H1 (cell line): Measurements from ENCODE around the gene RPA4. TPM values are rescaled to one million over a fixed set of nuclear protein-coding genes. Genes with fewer than 3 reads are reported as not detected.

Experiments
- CTCF ChIA-PET: fragments of 300-600 bp; sonication (Branson Sonifier 250); formaldehyde crosslinking; loops from one replicate; lab custom pipeline; 2021; ENCODE audit not compliant: partially characterized antibody; lab: Charles Lee
- POLR2A ChIA-PET: fragments of 300-600 bp; sonication (Branson Sonifier 250); formaldehyde crosslinking; loops from one replicate; lab custom pipeline; 2021; ENCODE audit warnings: inconsistent platforms; ENCODE audit not compliant: partially characterized antibody; lab: Charles Lee
- DNase-seq, 2 experiments: peaks; one replicate each; pipeline versions ENCODE4 v3.0.0 to v3.0.0-alpha.2; 2010 to 2022; ENCODE audit warnings: low spot score in 2 of 2, low read depth in 1 of 2, mixed read lengths in 1 of 2
- FAIRE-seq: peaks from 2 replicates; lab custom pipeline; 2011; peaks lifted over from hg19 to GRCh38; lab: Jason Lieb, UNC
- H2AFZ ChIP-seq: 2 replicates; pipeline ENCODE4 v1.8.1; 2012; ENCODE audit warnings: low read length, inconsistent platforms
- H2AK5ac ChIP-seq: 2 replicates; pipeline ENCODE4 v1.6.1; 2013; ENCODE audit warnings: low read depth, low read length
- H2BK120ac ChIP-seq: replicated peaks from 2 replicates; pipeline ENCODE3; 2013; ENCODE audit warnings: low read depth, low read length, inconsistent platforms
- H2BK12ac ChIP-seq: 2 replicates; pipeline ENCODE4 v1.6.1; 2013; ENCODE audit warnings: low read depth, low read length
- H2BK15ac ChIP-seq: 2 replicates; pipeline ENCODE4 v1.6.1; 2013; ENCODE audit warnings: low read length
- H2BK20ac ChIP-seq: 2 replicates; pipeline ENCODE4 v1.6.1; 2013; ENCODE audit warnings: low read length
- H2BK5ac ChIP-seq: 2 replicates; pipeline ENCODE4 v1.6.1; 2013; ENCODE audit warnings: low read depth, low read length
- H3K14ac ChIP-seq: 2 replicates; pipeline ENCODE4 v1.6.1; 2013; ENCODE audit warnings: inconsistent platforms; ENCODE audit not compliant: insufficient read length
- H3K18ac ChIP-seq: 2 replicates; pipeline ENCODE4 v1.6.1; 2013; ENCODE audit warnings: low read length; ENCODE audit errors: extremely low read depth
- H3K23ac ChIP-seq: 2 replicates; pipeline ENCODE4 v1.6.1; 2013; ENCODE audit warnings: inconsistent platforms; ENCODE audit not compliant: insufficient read length
- H3K23me2 ChIP-seq: 2 replicates; pipeline ENCODE4 v1.6.1; 2013; ENCODE audit warnings: low read depth, low read length
- H3K27ac ChIP-seq: 2 replicates; pipeline ENCODE4 v1.6.1; 2011; ENCODE audit warnings: low read depth, low read length, inconsistent platforms
- H3K27me3 ChIP-seq, 4 experiments: replicated peaks in 1 of 4; 1 replicate in 1 of 4; 2 replicates in 3 of 4; pipeline versions ENCODE4 v1.6.1 to v1.8.1; 2011 to 2013; ENCODE audit warnings: low read length in 3 of 4, mild to moderate bottlenecking in 3 of 4, inconsistent platforms in 2 of 4, mixed read lengths in 2 of 4, moderate library complexity in 1 of 4; ENCODE audit not compliant: control insufficient read depth in 3 of 4, insufficient read depth in 3 of 4; ENCODE audit errors: extremely low read depth in 1 of 4
- H3K36me3 ChIP-seq, 4 experiments: 2 replicates each; pipeline versions ENCODE4 v1.6.1 to v1.8.1; 2011 to 2013; ENCODE audit warnings: mild to moderate bottlenecking in 4 of 4, low read length in 3 of 4, moderate library complexity in 2 of 4, control low read depth in 1 of 4, inconsistent platforms in 1 of 4; ENCODE audit not compliant: insufficient read depth in 4 of 4, control insufficient read depth in 2 of 4
- H3K4ac ChIP-seq: replicated peaks from 2 replicates; pipeline ENCODE3; 2013; ENCODE audit warnings: low read length, low read depth, mixed read lengths, inconsistent platforms; ENCODE audit not compliant: insufficient read length
- H3K4me1 ChIP-seq, 4 experiments: replicated peaks in 1 of 4; 1 replicate in 1 of 4; 2 replicates in 3 of 4; pipeline versions ENCODE4 v1.6.1 to v1.8.1; 2011 to 2013; ENCODE audit warnings: low read length in 3 of 4, inconsistent platforms in 2 of 4, mixed read lengths in 1 of 4; ENCODE audit not compliant: insufficient read depth in 4 of 4, control insufficient read depth in 3 of 4
- H3K4me2 ChIP-seq, 2 experiments: 2 replicates each; pipeline versions ENCODE4 v1.6.1 to v1.8.1; 2011 to 2013; ENCODE audit warnings: low read depth in 2 of 2, low read length in 2 of 2, control low read depth in 1 of 2, inconsistent platforms in 1 of 2, mild to moderate bottlenecking in 1 of 2; ENCODE audit not compliant: insufficient read depth in 1 of 2
- H3K4me3 ChIP-seq, 4 experiments: fragments of 200-600, 300-600 bp in 1 of 4; sonication (generic), shearing (Covaris generic), sonication (Bioruptor Twin) in 1 of 4; 2 replicates each; pipeline versions ENCODE4 v1.5.1 to v1.8.1; 2011 to 2016; ENCODE audit warnings: low read length in 4 of 4, low read depth in 3 of 4, control low read depth in 2 of 4, inconsistent platforms in 2 of 4, mild to moderate bottlenecking in 2 of 4, mixed read lengths in 1 of 4, moderate library complexity in 1 of 4; ENCODE audit not compliant: insufficient read depth in 2 of 4; ENCODE audit errors: extremely low read depth in 1 of 4
- H3K56ac ChIP-seq: replicated peaks from 2 replicates; pipeline ENCODE3; 2013; ENCODE audit warnings: low read depth, mild to moderate bottlenecking, mixed read lengths, low read length, inconsistent platforms; ENCODE audit not compliant: insufficient read length
- H3K79me1 ChIP-seq: 2 replicates; pipeline ENCODE4 v1.6.1; 2013; ENCODE audit warnings: low read depth, low read length, control low read depth
- H3K79me2 ChIP-seq, 2 experiments: 2 replicates each; pipeline versions ENCODE4 v1.6.1 to v1.8.1; 2012 to 2013; ENCODE audit warnings: low read length in 2 of 2, mild to moderate bottlenecking in 2 of 2, inconsistent platforms in 1 of 2; ENCODE audit not compliant: insufficient read depth in 2 of 2, control insufficient read depth in 1 of 2
- H3K9ac ChIP-seq, 4 experiments: replicated peaks in 1 of 4; 1 replicate in 1 of 4; 2 replicates in 3 of 4; pipeline versions ENCODE4 v1.6.1 to v1.8.1; 2011 to 2013; ENCODE audit warnings: low read depth in 3 of 4, low read length in 3 of 4, control low read depth in 2 of 4, mild to moderate bottlenecking in 2 of 4, moderate library complexity in 2 of 4, inconsistent platforms in 1 of 4; ENCODE audit errors: extremely low read depth in 1 of 4
- H3K9me3 ChIP-seq, 2 experiments: 2 replicates each; pipeline versions ENCODE4 v1.6.1 to v1.8.1; 2012 to 2013; ENCODE audit warnings: mild to moderate bottlenecking in 2 of 2, moderate library complexity in 2 of 2, control low read depth in 1 of 2, inconsistent platforms in 1 of 2, low read depth in 1 of 2, low read length in 1 of 2, mixed read lengths in 1 of 2; ENCODE audit not compliant: insufficient read depth in 2 of 2
- H4K20me1 ChIP-seq, 2 experiments: replicated peaks in 1 of 2; 2 replicates each; pipeline versions ENCODE3 to v1.8.1; 2011 to 2013; ENCODE audit warnings: inconsistent platforms in 2 of 2, low read length in 2 of 2, mild to moderate bottlenecking in 1 of 2; ENCODE audit not compliant: insufficient read depth in 2 of 2, control insufficient read depth in 1 of 2
- H4K5ac ChIP-seq: 2 replicates; pipeline ENCODE4 v1.6.1; 2013; ENCODE audit warnings: low read length, low read depth, mixed read lengths, inconsistent platforms; ENCODE audit not compliant: insufficient read length
- H4K8ac ChIP-seq: 2 replicates; pipeline ENCODE4 v1.8.0; 2013; ENCODE audit warnings: mild to moderate bottlenecking, moderate library complexity, low read length, inconsistent platforms; ENCODE audit not compliant: insufficient read depth; ENCODE audit errors: extremely low read depth
- H4K91ac ChIP-seq: replicated peaks from 2 replicates; pipeline ENCODE3; 2013; ENCODE audit warnings: low read length, mixed read lengths, inconsistent platforms; ENCODE audit not compliant: insufficient read length
- BCL11A ChIP-seq, 2 experiments: IDR thresholded peaks; one replicate each; pipeline ENCODE4 v1.6.1; 2011; ENCODE audit warnings: low read depth in 2 of 2, low read length in 2 of 2, mild to moderate bottlenecking in 2 of 2
- CEBPB ChIP-seq: IDR thresholded peaks from 2 replicates; pipeline ENCODE4 v1.6.1; 2012; ENCODE audit warnings: low read depth, low read length
- CHD1 ChIP-seq: IDR thresholded peaks from 2 replicates; pipeline ENCODE4 v1.6.1; 2012; ENCODE audit warnings: low read depth, low read length, improper control_type of control experiment
- CHD2 ChIP-seq: IDR thresholded peaks from 2 replicates; pipeline ENCODE4 v1.6.1; 2012; ENCODE audit warnings: low read length, improper control_type of control experiment
- CTBP2 ChIP-seq: IDR thresholded peaks from 2 replicates; pipeline ENCODE4 v1.7.0; 2011; ENCODE audit warnings: borderline replicate concordance, mild to moderate bottlenecking, moderate library complexity, mixed read lengths, low read length; ENCODE audit not compliant: insufficient read depth, insufficient read length
- POLR2A ChIP-seq, 2 experiments: IDR thresholded peaks; 1 replicate in 1 of 2; 2 replicates in 1 of 2; pipeline ENCODE4 v1.6.1; 2011; ENCODE audit warnings: low read depth in 2 of 2, low read length in 2 of 2, mild to moderate bottlenecking in 2 of 2; ENCODE audit errors: control extremely low read depth in 1 of 2
- POLR2AphosphoS5 ChIP-seq: IDR thresholded peaks from 2 replicates; pipeline ENCODE4 v1.6.1; 2011; ENCODE audit warnings: low read depth, low read length
- RFX5 ChIP-seq: IDR thresholded peaks from 2 replicates; pipeline ENCODE4 v1.6.1; 2011; ENCODE audit warnings: low read depth, low read length, improper control_type of control experiment, borderline replicate concordance
- SIX5 ChIP-seq: IDR thresholded peaks from 2 replicates; pipeline ENCODE4 v1.6.1; 2011; ENCODE audit warnings: mild to moderate bottlenecking, low read depth, low read length
- SRF ChIP-seq: IDR thresholded peaks from 2 replicates; pipeline ENCODE4 v1.6.1; 2011; ENCODE audit warnings: mild to moderate bottlenecking, low read depth, low read length, moderate library complexity
- WGBS, 2 experiments: shearing (Covaris generic) in 1 of 2; methylation state at CpG; one replicate each; pipeline versions ENCODE4 v1.1.6 to v1.1.7; 2013 to 2015; ENCODE audit warnings: low lambda C conversion rate in 2 of 2, mixed read lengths in 2 of 2, inconsistent platforms in 1 of 2, low coverage in 1 of 2, missing lambda C conversion rate in 1 of 2; ENCODE audit not compliant: insufficient replicate concordance in 2 of 2, insufficient coverage in 1 of 2, insufficient read length in 1 of 2; ENCODE audit errors: extremely low coverage in 1 of 2, missing lambda C conversion rate in 1 of 2; 5-methylcytosine and 5-hydroxymethylcytosine counted together
- long read RNA-seq, 2 experiments: library from RNA in 1 of 2; library from capped mRNA in 1 of 2; stranded (forward); transcript quantifications; one replicate each; pipeline ENCODE4 v2.0.0, GENCODE V29; 2021; ENCODE audit warnings: inconsistent platforms in 1 of 2
- polyA minus RNA-seq, 3 experiments: library from RNA; depleted of rRNA, polyadenylated mRNA; stranded (reverse); fragments of >200 nt; gene quantifications; 1 replicate in 2 of 3; 2 replicates in 1 of 3; pipeline ENCODE4 v1.2.3, GENCODE V29; 2011
- polyA plus RNA-seq, 7 experiments: library from polyadenylated mRNA; depleted of rRNA in 3 of 7; stranded (reverse) in 5 of 7; unstranded in 2 of 7; fragments of >200 nt in 5 of 7; fragments of 200-250 nt in 2 of 7; gene quantifications; 1 replicate in 5 of 7; 2 replicates in 1 of 7; 4 replicates in 1 of 7; pipeline versions ENCODE4 v1.2.1 to v1.2.3, GENCODE V29; 2011 to 2013; ENCODE audit warnings: missing spikeins in 2 of 7, mixed read lengths in 2 of 7
- total RNA-seq: library from RNA; stranded (reverse); fragmentation: NEBNext Ultra II Directional; extraction: Animal tissue kit (Norgen Biotek cat#: 25700); gene quantifications from 2 replicates; pipeline ENCODE4 v1.2.1, GENCODE V29; 2021
- TF ChIP-seq, protein P1 (sequence below): IDR thresholded peaks from 2 replicates; pipeline ENCODE4 v1.6.1; 2012; ENCODE audit warnings: low read length, inconsistent platforms

The RPA4 gene, protein sequence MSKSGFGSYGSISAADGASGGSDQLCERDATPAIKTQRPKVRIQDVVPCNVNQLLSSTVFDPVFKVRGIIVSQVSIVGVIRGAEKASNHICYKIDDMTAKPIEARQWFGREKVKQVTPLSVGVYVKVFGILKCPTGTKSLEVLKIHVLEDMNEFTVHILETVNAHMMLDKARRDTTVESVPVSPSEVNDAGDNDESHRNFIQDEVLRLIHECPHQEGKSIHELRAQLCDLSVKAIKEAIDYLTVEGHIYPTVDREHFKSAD
- total RNA-seq: 0.24 and 0.34 TPM in 2 replicates
- polyA plus RNA-seq (2011; rRNA removed): 0.05 and 0.17 TPM in 2 replicates
- polyA plus RNA-seq (2011; cell fraction: cytosol; rRNA removed): 0.08 TPM
- polyA plus RNA-seq (2011; cell fraction: nucleus; rRNA removed): 0.47 TPM
- polyA plus RNA-seq (2012, experiment 1 of 2): 0.11 TPM in 1 of 4 replicates, not detected in the others
- not detected for polyA plus RNA-seq (2012, experiment 2 of 2)
- polyA plus RNA-seq (2013, experiment 1 of 2): 0.16 TPM
- polyA plus RNA-seq (2013, experiment 2 of 2): 0.15 TPM
- polyA minus RNA-seq (2011; rRNA and poly(A)+ RNA removed): 2.4 and 3.6 TPM in 2 replicates
- polyA minus RNA-seq (2011; cell fraction: cytosol; rRNA and poly(A)+ RNA removed): not detected
- polyA minus RNA-seq (2011; cell fraction: nucleus; rRNA and poly(A)+ RNA removed): 6.4 TPM
- long read RNA-seq, experiment 1: 0 reads
- long read RNA-seq, experiment 2, partial matches to known transcripts: 0 of 1 reads
- long read RNA-seq, experiment 2, other reads (novel, unspliced or antisense): 0 of 1 reads

DNA sequence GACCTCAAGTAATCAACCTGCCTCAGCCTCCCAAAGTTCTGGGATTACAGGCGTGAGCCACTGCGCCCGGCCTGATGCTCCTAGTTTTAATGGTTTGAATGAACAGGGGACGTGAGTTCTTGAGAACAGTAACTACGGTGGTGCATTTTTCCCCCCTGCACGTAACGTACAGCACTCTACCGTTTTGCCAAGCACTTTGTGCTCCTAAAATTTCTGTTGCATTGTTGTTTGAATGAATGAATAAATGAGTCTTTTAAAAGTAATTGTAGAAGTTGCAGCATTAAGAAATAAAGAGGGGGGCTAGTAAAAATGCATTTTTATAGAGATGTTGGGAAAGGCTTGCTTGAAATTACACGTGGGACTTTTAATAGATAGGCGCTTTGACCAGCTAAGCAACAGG, at the start of gene RPA4:
Gene RPA4 (plus strand): TSS at position 301 of the 400 bp plus-strand sequence. CDS start 403 bp downstream, outside the sequence.
- Histone ChIP-seq H2AK5ac (no peak within 1 kb of the TSS), H3K14ac (no peak within 1 kb of the TSS), H2BK20ac (no peak within 1 kb of the TSS), H4K20me1 (no peaks in the 10 kb centered on the region), H4K91ac (no peak within 1 kb of the TSS), H3K23ac (no peak within 1 kb of the TSS), H2BK120ac (no peak within 1 kb of the TSS), H3K9me3 (no peaks in the 10 kb centered on the region), H3K9ac (no peak within 1 kb of the TSS), H3K4ac (no peak within 1 kb of the TSS), H2BK5ac (no peak within 1 kb of the TSS), H3K27ac (no peak within 1 kb of the TSS), H3K23me2 (no peaks in the 10 kb centered on the region), H2AFZ (no peak within 1 kb of the TSS), H3K79me1 (no peaks in the 10 kb centered on the region), H4K5ac (no peak within 1 kb of the TSS), H2BK15ac (no peak within 1 kb of the TSS), H3K18ac (no peak within 1 kb of the TSS), H3K27me3 (no peaks in the 10 kb centered on the region), H3K56ac (no peak within 1 kb of the TSS), H3K4me1 (no peaks in the 10 kb centered on the region), H3K4me2 (no peak within 1 kb of the TSS), H3K79me2 (no peaks in the 10 kb centered on the region), H4K8ac (no peak within 1 kb of the TSS), H2BK12ac (no peak within 1 kb of the TSS), H3K36me3 (no peaks in the 10 kb centered on the region), H3K4me3 (no peak within 1 kb of the TSS)
- 97% methylated on average over 10 of the region's 10 CpGs; no CpG with 5 or more reads in 1 of the 2 experiments for WGBS, 2 experiments
- no peak for DNase-seq
- POLR2A ChIA-PET: no interaction called here
- CTCF ChIA-PET: no interaction called here
- FAIRE-seq: no peak
- no peak for TF ChIP-seq POLR2AphosphoS5
- TF ChIP-seq SIX5: no peak
- no peak for TF ChIP-seq POLR2A (IDR thresholded peaks at IDR 0.05; ENCODE audit: control extremely low read depth in 1 of 2, low read depth in 2 of 2, low read length in 2 of 2)
- no peak for TF ChIP-seq BCL11A (IDR thresholded peaks at IDR 0.05; ENCODE audit: low read depth in 2 of 2, low read length in 2 of 2)
- TF ChIP-seq CHD1: no peak
- TF ChIP-seq CHD2: no peak
- TF ChIP-seq CTBP2: no peak
- no peak for TF ChIP-seq CEBPB
- TF ChIP-seq SRF: no peak
- no peak for TF ChIP-seq RFX5
- TF ChIP-seq, protein P1, sequence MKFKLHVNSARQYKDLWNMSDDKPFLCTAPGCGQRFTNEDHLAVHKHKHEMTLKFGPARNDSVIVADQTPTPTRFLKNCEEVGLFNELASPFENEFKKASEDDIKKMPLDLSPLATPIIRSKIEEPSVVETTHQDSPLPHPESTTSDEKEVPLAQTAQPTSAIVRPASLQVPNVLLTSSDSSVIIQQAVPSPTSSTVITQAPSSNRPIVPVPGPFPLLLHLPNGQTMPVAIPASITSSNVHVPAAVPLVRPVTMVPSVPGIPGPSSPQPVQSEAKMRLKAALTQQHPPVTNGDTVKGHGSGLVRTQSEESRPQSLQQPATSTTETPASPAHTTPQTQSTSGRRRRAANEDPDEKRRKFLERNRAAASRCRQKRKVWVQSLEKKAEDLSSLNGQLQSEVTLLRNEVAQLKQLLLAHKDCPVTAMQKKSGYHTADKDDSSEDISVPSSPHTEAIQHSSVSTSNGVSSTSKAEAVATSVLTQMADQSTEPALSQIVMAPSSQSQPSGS: no peak
